NCI-H510A (cell line): ENCODE results near the gene FAAP100.
"Not testable (repeated sequence)": the region's sequence is repeated elsewhere in the genome, so short reads cannot be mapped to it uniquely, and the experiment has no call there.

ENCODE experiments used
- DNase-seq: peaks from one replicate; lab custom pipeline; 2025; lab: John Stamatoyannopoulos, UW

The FAAP100 gene, protein sequence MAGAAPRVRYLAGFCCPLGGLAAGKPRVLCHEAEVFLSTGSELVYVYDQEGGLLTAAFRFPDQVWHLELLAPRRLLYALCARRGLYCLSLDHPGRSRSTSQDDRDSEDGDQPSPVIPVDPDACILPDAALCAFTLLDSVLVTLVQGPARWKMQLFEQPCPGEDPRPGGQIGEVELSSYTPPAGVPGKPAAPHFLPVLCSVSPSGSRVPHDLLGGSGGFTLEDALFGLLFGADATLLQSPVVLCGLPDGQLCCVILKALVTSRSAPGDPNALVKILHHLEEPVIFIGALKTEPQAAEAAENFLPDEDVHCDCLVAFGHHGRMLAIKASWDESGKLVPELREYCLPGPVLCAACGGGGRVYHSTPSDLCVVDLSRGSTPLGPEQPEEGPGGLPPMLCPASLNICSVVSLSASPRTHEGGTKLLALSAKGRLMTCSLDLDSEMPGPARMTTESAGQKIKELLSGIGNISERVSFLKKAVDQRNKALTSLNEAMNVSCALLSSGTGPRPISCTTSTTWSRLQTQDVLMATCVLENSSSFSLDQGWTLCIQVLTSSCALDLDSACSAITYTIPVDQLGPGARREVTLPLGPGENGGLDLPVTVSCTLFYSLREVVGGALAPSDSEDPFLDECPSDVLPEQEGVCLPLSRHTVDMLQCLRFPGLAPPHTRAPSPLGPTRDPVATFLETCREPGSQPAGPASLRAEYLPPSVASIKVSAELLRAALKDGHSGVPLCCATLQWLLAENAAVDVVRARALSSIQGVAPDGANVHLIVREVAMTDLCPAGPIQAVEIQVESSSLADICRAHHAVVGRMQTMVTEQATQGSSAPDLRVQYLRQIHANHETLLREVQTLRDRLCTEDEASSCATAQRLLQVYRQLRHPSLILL

GRCh38 chr17:81552244-81553017 is at the start of gene FAAP100:
Gene FAAP100, minus strand, starts transcription at chr17:81552353. Its CDS starts 23 bp downstream, at chr17:81552330.
- DNase-seq = peak; percentile 82

- peak; percentile 11 for DNase-seq
These were observed 49.5 kb upstream of the FAAP100 start for GRCh38 chr17:81601525-81602120.

DNA sequence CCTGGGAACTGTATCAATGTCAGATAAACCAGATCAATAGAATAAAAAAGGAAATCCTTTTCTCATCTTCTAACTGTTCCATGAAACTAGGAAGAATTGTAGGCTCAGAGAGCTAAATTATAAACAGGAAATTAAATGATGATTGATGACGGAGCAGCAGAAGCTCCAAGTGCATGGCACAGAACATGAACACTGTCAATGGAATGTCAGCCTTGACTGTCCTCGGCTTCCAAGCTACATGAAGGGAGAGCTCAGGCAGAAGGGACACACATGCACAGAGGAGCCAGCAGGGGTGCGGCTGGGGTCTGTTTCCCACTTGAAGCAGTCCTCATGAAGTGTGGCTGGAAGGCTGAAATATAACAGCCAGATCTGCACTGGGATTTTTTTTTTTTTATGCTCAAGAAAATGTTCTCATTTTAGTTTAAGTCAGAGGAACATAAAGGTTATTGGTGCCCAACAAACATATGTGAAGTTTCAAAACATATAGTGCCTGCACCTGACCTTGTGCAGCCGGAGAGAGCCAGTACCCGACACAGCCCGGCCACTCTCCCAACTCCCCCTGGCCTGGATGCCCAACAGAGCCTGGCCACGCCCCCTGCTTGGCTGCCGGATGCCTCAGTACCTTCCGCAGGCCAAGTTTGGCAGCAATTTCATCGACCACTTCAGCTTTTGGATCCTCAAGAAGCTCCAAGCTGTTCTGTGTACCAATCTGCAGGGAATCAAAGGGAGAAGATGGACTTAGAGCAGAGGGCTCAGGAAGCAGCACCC is 47.8 kb upstream of the FAAP100 start:
- no peak for DNase-seq

- no peak for DNase-seq
These were observed 41.1 kb upstream of the FAAP100 start for GRCh38 chr17:81593105-81593871.

GRCh38 chr17:81591971-81592370 is 39.8 kb upstream of the FAAP100 start:
- no peak for DNase-seq

DNA sequence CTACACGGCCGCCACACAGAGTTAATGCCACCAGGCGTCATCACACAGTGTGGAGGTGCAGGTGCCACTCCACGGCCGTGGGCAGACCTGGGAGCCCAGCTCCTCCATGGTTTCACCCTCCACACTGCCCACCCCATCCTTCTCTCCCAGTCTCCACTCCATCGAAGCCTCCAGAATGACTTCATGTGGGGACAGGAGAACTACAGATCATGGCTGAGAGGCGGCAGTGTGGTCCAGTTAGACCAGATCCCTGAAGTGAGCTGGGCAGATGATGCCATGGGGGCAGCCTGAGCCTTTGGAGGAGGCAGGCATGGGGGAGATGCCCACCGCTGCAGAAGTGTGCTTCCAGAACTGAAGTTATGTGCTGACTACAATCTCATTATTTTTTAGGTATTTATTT is 38.0 kb upstream of the FAAP100 start:
- DNase-seq = no peak

- no peak for DNase-seq
These were observed 37.5 kb upstream of the FAAP100 start for GRCh38 chr17:81589612-81590011.

- DNase-seq = no peak
These were observed 33.9 kb upstream of the FAAP100 start for GRCh38 chr17:81586096-81586495.

GRCh38 chr17:81584771-81585170 is 32.6 kb upstream of the FAAP100 start:
- DNase-seq = not testable (repeated sequence)

DNA sequence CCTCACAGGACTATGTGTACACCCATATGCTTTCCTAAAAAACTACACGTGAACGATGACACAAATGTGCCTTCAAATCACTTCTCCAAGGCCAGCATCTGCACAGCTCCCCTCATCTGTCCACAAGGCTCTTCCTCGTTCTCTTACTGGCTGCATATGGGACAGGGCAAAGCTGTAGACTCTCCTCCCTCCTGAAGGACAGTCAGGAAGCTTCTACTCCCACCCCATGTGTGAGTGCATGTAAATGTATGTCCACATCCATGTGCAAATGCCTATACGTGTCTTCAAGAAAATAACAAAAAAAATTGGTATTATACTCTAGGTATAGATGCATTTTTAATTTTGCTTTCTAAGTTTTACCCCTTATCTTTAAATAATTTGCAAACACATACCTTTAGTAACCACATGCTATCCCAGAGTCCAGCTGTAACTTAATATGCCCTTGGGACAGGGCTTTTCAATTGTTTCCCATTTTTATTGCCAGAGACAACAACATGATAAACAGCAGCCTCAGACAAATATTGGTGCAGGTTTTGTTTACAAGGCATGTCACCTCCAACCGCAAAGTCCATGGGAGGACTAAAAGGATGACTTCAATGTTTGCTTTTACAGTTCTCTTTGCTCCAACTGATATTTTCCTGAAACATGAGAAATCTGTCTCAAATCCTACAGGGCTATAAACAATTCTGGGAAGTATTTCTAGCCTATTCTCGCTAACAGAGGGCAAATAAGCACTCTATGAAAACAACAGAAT is 31.6 kb upstream of the FAAP100 start:
- DNase-seq = no peak

DNA sequence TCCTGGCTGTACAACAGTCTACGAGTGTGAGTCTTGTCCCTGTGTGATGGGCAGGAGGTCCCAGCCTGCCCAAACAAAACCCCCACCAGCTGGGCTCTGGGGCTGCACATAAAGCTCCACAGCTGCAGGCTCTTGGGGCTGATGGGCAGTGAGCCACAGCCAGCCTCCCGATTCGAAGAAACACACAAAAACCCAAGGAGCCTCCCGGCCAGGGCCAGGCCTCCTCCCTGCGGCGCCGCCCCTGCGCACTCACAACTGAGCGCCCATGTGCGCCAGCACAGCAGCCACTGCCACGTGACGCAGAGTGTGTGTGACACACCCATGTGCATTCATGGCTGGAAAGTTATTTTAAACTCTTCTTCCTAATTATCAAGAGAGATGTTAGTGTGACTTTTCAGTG is 30.6 kb upstream of the FAAP100 start:
- no peak for DNase-seq

- no peak for DNase-seq
These were observed 30.2 kb upstream of the FAAP100 start for GRCh38 chr17:81582341-81582740.

GRCh38 chr17:81581758-81582157 is 29.6 kb upstream of the FAAP100 start:
- DNase-seq = no peak

DNA sequence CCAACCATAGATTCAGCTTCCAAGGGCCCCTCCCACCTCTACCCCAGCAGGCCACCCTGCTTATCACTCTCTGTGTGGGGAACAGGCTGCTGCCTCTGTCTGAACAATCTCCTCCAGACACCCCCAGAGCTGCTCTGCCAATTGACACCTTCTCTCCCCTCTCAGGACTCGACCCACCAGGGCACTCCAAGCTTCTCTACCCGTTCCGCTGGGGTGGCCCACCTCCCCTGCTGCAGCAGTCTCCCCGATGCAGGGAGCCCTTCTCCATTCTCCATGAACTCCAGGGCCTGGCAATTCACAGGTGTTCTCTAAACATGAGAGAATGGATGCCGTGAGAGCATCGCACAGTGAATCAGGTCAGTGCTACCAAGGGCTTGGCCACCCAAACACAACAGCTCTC is 28.3 kb upstream of the FAAP100 start:
- DNase-seq = no peak

DNA sequence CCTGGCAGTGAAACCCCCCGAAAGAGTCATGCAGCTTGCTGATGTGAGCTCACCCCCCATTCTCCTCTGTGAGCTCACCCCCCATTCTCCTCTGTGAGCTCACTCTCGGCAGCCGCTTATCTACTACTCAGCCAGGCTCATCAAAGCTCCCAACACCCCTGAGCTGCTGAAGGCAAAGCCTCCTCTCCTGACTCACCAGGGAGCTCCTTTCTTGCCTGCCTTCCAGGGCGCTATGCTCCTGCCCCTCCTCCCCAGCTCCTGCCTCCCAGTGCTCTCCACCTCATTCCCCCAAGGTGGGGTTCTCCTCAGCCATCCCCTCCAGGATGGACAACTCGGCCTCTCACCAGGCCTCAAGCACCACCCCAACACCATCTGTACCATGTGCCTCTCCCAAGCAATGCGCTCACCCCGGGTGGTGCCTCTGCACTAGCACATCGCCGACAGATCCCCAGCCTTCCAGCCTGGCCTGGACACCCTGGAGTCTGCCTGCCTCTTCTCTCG is 27.7 kb upstream of the FAAP100 start:
- no peak for DNase-seq

DNA sequence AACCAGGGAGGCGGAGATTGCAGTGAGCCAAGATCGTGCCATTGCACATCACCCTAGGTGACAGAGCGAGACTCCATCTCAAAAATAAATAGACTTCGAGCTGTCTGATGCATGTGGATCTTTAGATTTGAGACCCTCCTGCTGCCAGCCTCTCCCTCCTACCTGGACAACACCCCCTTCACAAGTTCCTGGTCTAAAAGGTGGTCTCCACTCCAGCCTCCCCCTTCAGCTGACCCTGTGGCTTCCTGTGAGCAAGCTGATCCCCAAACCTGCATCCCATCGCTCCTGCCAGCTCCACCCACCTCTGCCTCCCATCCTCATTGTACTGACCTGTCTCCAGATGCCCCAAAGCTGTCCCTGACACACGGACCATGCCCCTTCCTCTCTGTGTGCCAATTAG is 27.1 kb upstream of the FAAP100 start:
- no peak for DNase-seq

- no peak for DNase-seq
These were observed 26.5 kb upstream of the FAAP100 start for GRCh38 chr17:81578561-81579225.

- no peak for DNase-seq
These were observed 25.9 kb upstream of the FAAP100 start for GRCh38 chr17:81578038-81578441.
